Mesenchymal stem cell (in vitro differentiated cells and primary cell): ENCODE data around the gene NLE1.

ENCODE experiments used
- DNase-seq: peaks from one replicate; pipeline ENCODE4 v3.0.0-alpha.2; 2013
- H2AFZ ChIP-seq: one replicate; pipeline ENCODE4 v1.6.1; 2013; ENCODE audit warnings: low read depth, mild to moderate bottlenecking, control low read depth, inconsistent platforms, low read length, moderate library complexity
- H2AK5ac ChIP-seq: 2 replicates; pipeline ENCODE4 v1.6.1; 2013; ENCODE audit warnings: low read length, moderate library complexity, mild to moderate bottlenecking, inconsistent platforms; ENCODE audit not compliant: severe bottlenecking
- H2BK120ac ChIP-seq: one replicate; pipeline ENCODE4 v1.6.1; 2013; ENCODE audit warnings: low read depth, mild to moderate bottlenecking, inconsistent platforms, low read length, moderate library complexity
- H2BK12ac ChIP-seq, 2 experiments: one replicate each; pipeline ENCODE4 v1.6.1; 2013; ENCODE audit warnings: inconsistent platforms in 2 of 2, low read length in 2 of 2, mild to moderate bottlenecking in 2 of 2, moderate library complexity in 2 of 2, control low read depth in 1 of 2
- H2BK15ac ChIP-seq: one replicate; pipeline ENCODE4 v1.6.1; 2013; ENCODE audit warnings: mild to moderate bottlenecking, low read depth, inconsistent platforms; ENCODE audit not compliant: poor library complexity, severe bottlenecking
- H2BK5ac ChIP-seq: 2 replicates; pipeline ENCODE4 v1.6.1; 2013; ENCODE audit warnings: low read depth, mild to moderate bottlenecking, low read length, control low read depth, inconsistent platforms; ENCODE audit not compliant: poor library complexity, severe bottlenecking
- H3K14ac ChIP-seq, 2 experiments: one replicate each; pipeline ENCODE4 v1.6.1; 2013; ENCODE audit warnings: inconsistent platforms in 2 of 2, low read length in 2 of 2, control low read depth in 1 of 2, mild to moderate bottlenecking in 1 of 2, moderate library complexity in 1 of 2
- H3K18ac ChIP-seq, 2 experiments: one replicate each; pipeline ENCODE4 v1.6.1; 2013; ENCODE audit warnings: inconsistent platforms in 2 of 2, low read length in 2 of 2, control low read depth in 1 of 2, low read depth in 1 of 2, mild to moderate bottlenecking in 1 of 2
- H3K23ac ChIP-seq, 2 experiments: one replicate each; pipeline ENCODE4 v1.6.1; 2013; ENCODE audit warnings: inconsistent platforms in 2 of 2, low read length in 2 of 2, mild to moderate bottlenecking in 2 of 2, moderate library complexity in 2 of 2, control low read depth in 1 of 2
- H3K27ac ChIP-seq: 2 replicates; pipeline ENCODE4 v1.5.1; 2013; ENCODE audit warnings: mild to moderate bottlenecking, moderate library complexity, low read length, control low read depth, inconsistent platforms; ENCODE audit not compliant: poor library complexity, severe bottlenecking
- H3K27me3 ChIP-seq, 2 experiments: 2 replicates each; pipeline versions ENCODE4 v1.6.1 to v1.7.0; 2013; ENCODE audit warnings: low read length in 2 of 2, mild to moderate bottlenecking in 2 of 2, moderate library complexity in 2 of 2, control low read depth in 1 of 2, inconsistent platforms in 1 of 2; ENCODE audit not compliant: control insufficient read depth in 1 of 2, insufficient read depth in 1 of 2
- H3K36me3 ChIP-seq, 2 experiments: 2 replicates each; pipeline versions ENCODE4 v1.6.1 to v1.7.0; 2013; ENCODE audit warnings: low read length in 2 of 2, control low read depth in 1 of 2, inconsistent platforms in 1 of 2, low read depth in 1 of 2, mild to moderate bottlenecking in 1 of 2; ENCODE audit not compliant: insufficient read depth in 2 of 2, control insufficient read depth in 1 of 2
- H3K4ac ChIP-seq, 2 experiments: one replicate each; pipeline ENCODE4 v1.6.1; 2013; ENCODE audit warnings: inconsistent platforms in 2 of 2, low read length in 2 of 2, mild to moderate bottlenecking in 2 of 2, moderate library complexity in 2 of 2, control low read depth in 1 of 2, low read depth in 1 of 2
- H3K4me1 ChIP-seq: 2 replicates; pipeline ENCODE4 v1.6.1; 2013; ENCODE audit warnings: low read depth, low read length, control low read depth; ENCODE audit not compliant: control insufficient read depth, insufficient read depth
- H3K4me2 ChIP-seq: 2 replicates; pipeline ENCODE4 v1.6.1; 2013; ENCODE audit warnings: low read length, mild to moderate bottlenecking, inconsistent platforms; ENCODE audit not compliant: poor library complexity, severe bottlenecking
- H3K4me3 ChIP-seq, 2 experiments: 2 replicates each; pipeline versions ENCODE4 v1.5.1 to v1.7.0; 2013; ENCODE audit warnings: low read length in 2 of 2, mild to moderate bottlenecking in 2 of 2, control low read depth in 1 of 2, low read depth in 1 of 2; ENCODE audit not compliant: insufficient read depth in 1 of 2
- H3K79me1 ChIP-seq: replicated peaks from 2 replicates; pipeline ENCODE4 v1.6.1; 2013; ENCODE audit warnings: mild to moderate bottlenecking, control low read depth, low read length, inconsistent platforms; ENCODE audit not compliant: poor library complexity, severe bottlenecking
- H3K9ac ChIP-seq: 2 replicates; pipeline ENCODE4 v1.7.0; 2013; ENCODE audit warnings: mild to moderate bottlenecking, low read length, moderate library complexity
- H3K9me3 ChIP-seq: 2 replicates; pipeline ENCODE4 v1.7.0; 2013; ENCODE audit warnings: mild to moderate bottlenecking, low read length; ENCODE audit not compliant: control insufficient read depth
- H4K8ac ChIP-seq: one replicate; pipeline ENCODE4 v1.6.1; 2013; ENCODE audit warnings: inconsistent platforms, mild to moderate bottlenecking, low read length, moderate library complexity
- H4K91ac ChIP-seq: one replicate; pipeline ENCODE4 v1.6.1; 2013; ENCODE audit warnings: mild to moderate bottlenecking, low read length, inconsistent platforms
- WGBS: methylation state at CpG from one replicate; pipeline ENCODE4 v1.1.7; 2013; ENCODE audit warnings: mixed read lengths; 5-methylcytosine and 5-hydroxymethylcytosine counted together

Gene NLE1

DNA sequence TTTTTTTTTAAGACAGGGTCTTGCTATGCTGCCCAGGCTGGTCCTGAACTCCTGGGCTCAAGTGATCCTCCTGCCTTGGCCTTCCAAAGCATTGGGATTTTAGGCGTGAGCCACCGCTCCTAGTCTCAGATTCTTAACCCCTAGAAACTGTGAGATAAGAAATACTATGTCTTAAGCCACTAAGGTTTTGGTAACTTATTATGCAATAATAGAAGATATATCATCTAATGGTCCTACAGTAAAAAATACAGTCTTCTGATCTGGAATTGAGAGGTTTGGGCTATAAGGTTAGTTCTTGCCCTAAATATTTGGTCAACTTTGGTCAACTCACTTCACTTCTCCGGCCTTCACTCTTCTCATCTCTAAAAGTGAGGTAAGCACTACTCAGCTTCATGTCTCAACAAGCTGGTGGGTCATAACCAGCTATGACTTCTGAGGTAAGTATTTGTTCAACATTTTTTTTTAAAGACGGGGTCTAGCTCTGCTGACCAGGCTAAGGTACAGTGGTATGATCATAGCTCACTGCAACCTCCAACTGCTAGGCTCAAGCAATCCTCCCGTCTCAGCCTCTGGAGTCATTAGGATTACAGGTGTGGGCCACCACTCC, 37.2 kb downstream of the NLE1 start:
- Histone ChIP-seq H2AK5ac (no peak overlapping the region), H3K4me1 (peaks cover 6% of the 10 kb centered on the region), H2AFZ (no peak overlapping the region), H3K4ac (no peak overlapping the region), H4K91ac (no peak overlapping the region), H3K18ac (no peak overlapping the region), H3K23ac (no peak overlapping the region), H3K36me3 (peaks cover 35 to 45% of the 10 kb centered on the region in 2 experiments), H3K14ac (no peak overlapping the region), H3K4me3 (no peak overlapping the region), H3K9ac (no peak overlapping the region), H2BK5ac (no peak overlapping the region), H3K27me3 (no peaks in the 10 kb centered on the region), H3K27ac (no peak overlapping the region), H3K4me2 (no peak overlapping the region), H4K8ac (no peak overlapping the region), H2BK120ac (no peak overlapping the region), H2BK12ac (no peak overlapping the region), H2BK15ac (no peak overlapping the region), H3K79me1 (peaks cover 28% of the 10 kb centered on the region), H3K9me3 (no peaks in the 10 kb centered on the region)
- WGBS, result 100% methylated on average over 2 of the region's 5 CpGs
- no peak for DNase-seq

DNA sequence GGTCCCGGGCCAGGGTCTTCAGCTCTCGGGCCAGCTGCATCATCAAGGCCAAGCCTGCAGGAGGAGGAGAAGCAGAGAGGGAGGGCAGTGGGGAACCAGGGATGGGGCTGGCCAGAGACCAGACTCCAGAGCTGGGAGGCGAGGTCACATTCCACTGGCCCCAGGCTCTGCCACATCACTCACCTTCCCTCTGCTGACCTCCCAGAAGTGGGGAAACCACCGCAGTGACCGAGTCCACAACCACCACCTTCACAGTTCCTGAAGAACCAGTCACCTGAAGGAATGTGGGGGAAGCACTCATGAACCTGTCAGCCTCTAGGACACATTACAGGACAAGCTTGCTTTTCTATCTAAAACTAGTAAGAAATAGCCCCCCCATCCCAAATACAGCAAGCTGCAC, 38.8 kb downstream of the NLE1 start:
- Histone ChIP-seq H3K4ac (no peak overlapping the region), H4K91ac (no peak overlapping the region), H3K79me1 (peaks cover 24% of the 10 kb centered on the region), H3K18ac (no peak overlapping the region), H3K27me3 (no peaks in the 10 kb centered on the region), H3K27ac (no peak overlapping the region), H2BK5ac (no peak overlapping the region), H2BK12ac (no peak overlapping the region), H3K36me3 (peaks cover 39 to 56% of the 10 kb centered on the region in 2 experiments), H3K4me1 (peaks cover 6% of the 10 kb centered on the region), H2BK120ac (no peak overlapping the region), H3K14ac (no peak overlapping the region), H3K4me3 (no peak overlapping the region), H2BK15ac (no peak overlapping the region), H3K23ac (no peak overlapping the region), H3K4me2 (no peak overlapping the region), H2AFZ (no peak overlapping the region), H4K8ac (no peak overlapping the region), H3K9ac (no peak overlapping the region), H2AK5ac (no peak overlapping the region), H3K9me3 (no peaks in the 10 kb centered on the region)
- DNase-seq, result no peak
- 95% methylated on average over 5 of the region's 5 CpGs for WGBS

DNA sequence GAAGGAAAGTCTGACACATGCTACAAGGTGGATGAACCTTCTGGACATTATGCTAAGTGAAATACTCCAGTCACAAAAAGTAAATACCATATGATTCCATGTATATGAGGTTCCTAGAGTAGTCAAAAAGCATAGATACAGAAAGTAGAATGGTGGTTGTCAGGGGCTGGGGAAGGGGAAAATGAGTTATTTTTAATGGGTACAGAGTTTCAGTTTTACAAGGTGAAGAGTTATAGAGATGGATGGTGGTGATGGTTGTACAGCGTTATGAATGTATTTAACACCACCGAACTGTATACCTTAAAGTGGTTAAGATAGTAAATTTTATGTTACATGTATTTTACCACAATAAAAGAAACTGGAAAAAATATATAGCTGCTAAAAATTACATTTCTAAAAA, 40.4 kb downstream of the NLE1 start:
- Histone ChIP-seq H2BK5ac (no peak overlapping the region), H3K9me3 (no peaks in the 10 kb centered on the region), H2BK12ac (no peak overlapping the region), H2BK15ac (no peak overlapping the region), H3K23ac (no peak overlapping the region), H3K79me1 (peaks cover 15% of the 10 kb centered on the region), H3K9ac (no peak overlapping the region), H4K8ac (no peak overlapping the region), H3K4me3 (no peak overlapping the region), H3K14ac (no peak overlapping the region), H3K4me2 (no peak overlapping the region), H4K91ac (no peak overlapping the region), H3K4ac (no peak overlapping the region), H2BK120ac (no peak overlapping the region), H3K36me3 (peaks cover 43 to 60% of the 10 kb centered on the region in 2 experiments), H3K27ac (no peak overlapping the region), H3K27me3 (no peaks in the 10 kb centered on the region), H3K18ac (no peak overlapping the region), H3K4me1 (peaks cover 6% of the 10 kb centered on the region), H2AK5ac (no peak overlapping the region), H2AFZ (no peak overlapping the region)
- WGBS, result no CpG with 5 or more reads among the region's 2 CpGs
- DNase-seq, result no peak

DNA sequence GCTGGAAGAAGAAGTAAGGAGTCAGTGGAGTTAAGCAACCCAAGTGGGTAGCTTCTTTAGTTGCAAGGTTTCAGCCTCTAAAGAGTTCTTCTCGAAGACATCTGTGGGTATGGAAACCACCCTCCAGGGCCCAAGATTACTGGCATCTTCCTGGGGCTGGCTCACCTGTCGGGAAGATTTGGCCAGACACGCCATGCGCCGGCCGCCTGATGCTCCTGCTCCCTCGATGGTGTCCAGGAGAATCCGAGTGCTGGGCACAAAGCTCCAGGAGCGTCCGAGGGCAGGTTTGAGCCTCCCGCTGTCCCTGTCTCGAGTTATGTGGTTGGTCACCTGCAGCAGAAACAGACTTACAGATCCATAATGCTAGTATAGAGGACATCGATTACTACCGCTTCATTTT, 41.1 kb downstream of the NLE1 start:
- 98% methylated on average over 14 of the region's 14 CpGs for WGBS
- Histone ChIP-seq H2BK15ac (no peak overlapping the region), H3K23ac (no peak overlapping the region), H3K27ac (no peak overlapping the region), H3K4ac (no peak overlapping the region), H3K14ac (no peak overlapping the region), H4K91ac (no peak overlapping the region), H2BK12ac (no peak overlapping the region), H3K4me3 (no peak overlapping the region), H4K8ac (no peak overlapping the region), H2AFZ (no peak overlapping the region), H3K79me1 (peaks cover 11% of the 10 kb centered on the region), H2BK120ac (no peak overlapping the region), H3K4me2 (no peak overlapping the region), H3K36me3 (peaks cover 41 to 55% of the 10 kb centered on the region in 2 experiments), H3K18ac (no peak overlapping the region), H2AK5ac (no peak overlapping the region), H2BK5ac (no peak overlapping the region), H3K9me3 (no peaks in the 10 kb centered on the region), H3K27me3 (no peaks in the 10 kb centered on the region), H3K4me1 (peaks cover 6% of the 10 kb centered on the region), H3K9ac (no peak overlapping the region)
- DNase-seq, result no peak
